Measurements from ENCODE around the gene CFAP46.

DNA sequence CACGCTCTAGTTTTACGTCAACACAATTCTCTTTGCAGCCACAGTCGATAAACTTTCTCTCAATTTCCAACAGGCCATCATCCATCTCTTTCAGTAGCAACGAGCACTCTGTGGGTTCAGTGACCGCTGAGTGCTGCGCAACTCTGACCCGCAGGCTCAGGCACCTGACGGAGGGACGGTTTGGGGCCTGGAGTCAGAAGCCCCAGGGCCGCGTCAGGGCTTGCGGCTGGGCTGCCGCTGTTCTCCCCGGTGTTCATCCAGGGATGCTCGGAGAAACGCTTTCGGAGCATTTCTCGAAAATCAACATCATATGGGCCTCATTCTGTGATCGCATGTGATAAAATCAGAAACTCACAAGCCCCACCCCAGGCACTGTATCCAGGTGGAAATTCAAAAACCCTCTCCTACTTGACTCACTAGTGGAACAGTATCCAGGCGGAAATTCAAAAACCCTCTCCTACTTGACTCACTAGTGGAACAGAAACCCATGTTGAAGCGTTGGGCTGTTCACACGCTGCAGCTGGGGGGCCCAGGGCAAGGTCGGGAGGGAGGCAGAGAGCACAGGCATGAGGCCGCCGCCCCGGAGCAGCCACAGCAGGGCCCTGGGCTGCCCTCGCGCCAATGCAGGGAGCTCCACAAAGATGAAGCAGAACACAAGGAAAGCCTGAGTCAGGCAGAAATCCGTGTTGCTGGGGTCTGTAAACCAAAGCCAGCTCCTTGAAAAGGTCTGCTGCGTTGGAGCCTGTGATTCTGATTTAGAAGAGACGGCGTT lies 83.1 kb downstream of the CFAP46 start:
- TF ChIP-seq, protein P1, sequence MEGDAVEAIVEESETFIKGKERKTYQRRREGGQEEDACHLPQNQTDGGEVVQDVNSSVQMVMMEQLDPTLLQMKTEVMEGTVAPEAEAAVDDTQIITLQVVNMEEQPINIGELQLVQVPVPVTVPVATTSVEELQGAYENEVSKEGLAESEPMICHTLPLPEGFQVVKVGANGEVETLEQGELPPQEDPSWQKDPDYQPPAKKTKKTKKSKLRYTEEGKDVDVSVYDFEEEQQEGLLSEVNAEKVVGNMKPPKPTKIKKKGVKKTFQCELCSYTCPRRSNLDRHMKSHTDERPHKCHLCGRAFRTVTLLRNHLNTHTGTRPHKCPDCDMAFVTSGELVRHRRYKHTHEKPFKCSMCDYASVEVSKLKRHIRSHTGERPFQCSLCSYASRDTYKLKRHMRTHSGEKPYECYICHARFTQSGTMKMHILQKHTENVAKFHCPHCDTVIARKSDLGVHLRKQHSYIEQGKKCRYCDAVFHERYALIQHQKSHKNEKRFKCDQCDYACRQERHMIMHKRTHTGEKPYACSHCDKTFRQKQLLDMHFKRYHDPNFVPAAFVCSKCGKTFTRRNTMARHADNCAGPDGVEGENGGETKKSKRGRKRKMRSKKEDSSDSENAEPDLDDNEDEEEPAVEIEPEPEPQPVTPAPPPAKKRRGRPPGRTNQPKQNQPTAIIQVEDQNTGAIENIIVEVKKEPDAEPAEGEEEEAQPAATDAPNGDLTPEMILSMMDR (IDR thresholded peaks at IDR 0.05 in 2 of 3, conservative IDR thresholded peaks at IDR 0.05 in 1 of 3; ENCODE audit: control insufficient read depth in 2 of 3, extremely low read depth in 1 of 3, insufficient read depth in 1 of 3, low read depth in 3 of 3, low read length in 3 of 3) = no peak
- no peak for TF ChIP-seq EZH2 (IDR thresholded peaks at IDR 0.05; ENCODE audit: borderline replicate concordance, control insufficient read depth, low read depth, low read length)
- TF ChIP-seq MAX (IDR thresholded peaks at IDR 0.05; ENCODE audit: low read depth, low read length) = no peak
- no peak for TF ChIP-seq FOS (IDR thresholded peaks at IDR 0.05; ENCODE audit: borderline replicate concordance, extremely low read depth, insufficient read length)
- TF ChIP-seq SP1 (IDR thresholded peaks at IDR 0.05; ENCODE audit: low read depth, low read length) = no peak
- TF ChIP-seq TCF12 (IDR thresholded peaks at IDR 0.05; ENCODE audit: low read depth, low read length) = no peak
- TF ChIP-seq TAF1 (IDR thresholded peaks at IDR 0.05; ENCODE audit: borderline replicate concordance, low read depth, low read length) = no peak
- no peak for TF ChIP-seq USF2 (IDR thresholded peaks at IDR 0.05; ENCODE audit: borderline replicate concordance, low read depth, low read length)
- TF ChIP-seq, protein P2, sequence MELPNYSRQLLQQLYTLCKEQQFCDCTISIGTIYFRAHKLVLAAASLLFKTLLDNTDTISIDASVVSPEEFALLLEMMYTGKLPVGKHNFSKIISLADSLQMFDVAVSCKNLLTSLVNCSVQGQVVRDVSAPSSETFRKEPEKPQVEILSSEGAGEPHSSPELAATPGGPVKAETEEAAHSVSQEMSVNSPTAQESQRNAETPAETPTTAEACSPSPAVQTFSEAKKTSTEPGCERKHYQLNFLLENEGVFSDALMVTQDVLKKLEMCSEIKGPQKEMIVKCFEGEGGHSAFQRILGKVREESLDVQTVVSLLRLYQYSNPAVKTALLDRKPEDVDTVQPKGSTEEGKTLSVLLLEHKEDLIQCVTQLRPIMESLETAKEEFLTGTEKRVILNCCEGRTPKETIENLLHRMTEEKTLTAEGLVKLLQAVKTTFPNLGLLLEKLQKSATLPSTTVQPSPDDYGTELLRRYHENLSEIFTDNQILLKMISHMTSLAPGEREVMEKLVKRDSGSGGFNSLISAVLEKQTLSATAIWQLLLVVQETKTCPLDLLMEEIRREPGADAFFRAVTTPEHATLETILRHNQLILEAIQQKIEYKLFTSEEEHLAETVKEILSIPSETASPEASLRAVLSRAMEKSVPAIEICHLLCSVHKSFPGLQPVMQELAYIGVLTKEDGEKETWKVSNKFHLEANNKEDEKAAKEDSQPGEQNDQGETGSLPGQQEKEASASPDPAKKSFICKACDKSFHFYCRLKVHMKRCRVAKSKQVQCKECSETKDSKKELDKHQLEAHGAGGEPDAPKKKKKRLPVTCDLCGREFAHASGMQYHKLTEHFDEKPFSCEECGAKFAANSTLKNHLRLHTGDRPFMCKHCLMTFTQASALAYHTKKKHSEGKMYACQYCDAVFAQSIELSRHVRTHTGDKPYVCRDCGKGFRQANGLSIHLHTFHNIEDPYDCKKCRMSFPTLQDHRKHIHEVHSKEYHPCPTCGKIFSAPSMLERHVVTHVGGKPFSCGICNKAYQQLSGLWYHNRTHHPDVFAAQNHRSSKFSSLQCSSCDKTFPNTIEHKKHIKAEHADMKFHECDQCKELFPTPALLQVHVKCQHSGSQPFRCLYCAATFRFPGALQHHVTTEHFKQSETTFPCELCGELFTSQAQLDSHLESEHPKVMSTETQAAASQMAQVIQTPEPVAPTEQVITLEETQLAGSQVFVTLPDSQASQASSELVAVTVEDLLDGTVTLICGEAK (IDR thresholded peaks at IDR 0.05; ENCODE audit: borderline replicate concordance) = no peak
